AG09309 (cell line): ENCODE data around the gene CILP2.

Experiments
- DNase-seq: peaks from one replicate; pipeline ENCODE4 v3.0.0-alpha.2; 2010; ENCODE audit warnings: low read depth
- H3K4me3 ChIP-seq: 2 replicates; pipeline ENCODE4 v1.5.1; 2011; ENCODE audit warnings: mild to moderate bottlenecking, low read depth, low read length, moderate library complexity; ENCODE audit not compliant: control insufficient read depth
- TF ChIP-seq, protein P1 (sequence below): IDR thresholded peaks from 2 replicates; pipeline ENCODE4 v1.5.1; 2011; ENCODE audit warnings: mild to moderate bottlenecking, low read depth, low read length, inconsistent platforms; ENCODE audit not compliant: insufficient read depth, control insufficient read depth; ENCODE audit errors: missing control alignments

Gene CILP2

DNA sequence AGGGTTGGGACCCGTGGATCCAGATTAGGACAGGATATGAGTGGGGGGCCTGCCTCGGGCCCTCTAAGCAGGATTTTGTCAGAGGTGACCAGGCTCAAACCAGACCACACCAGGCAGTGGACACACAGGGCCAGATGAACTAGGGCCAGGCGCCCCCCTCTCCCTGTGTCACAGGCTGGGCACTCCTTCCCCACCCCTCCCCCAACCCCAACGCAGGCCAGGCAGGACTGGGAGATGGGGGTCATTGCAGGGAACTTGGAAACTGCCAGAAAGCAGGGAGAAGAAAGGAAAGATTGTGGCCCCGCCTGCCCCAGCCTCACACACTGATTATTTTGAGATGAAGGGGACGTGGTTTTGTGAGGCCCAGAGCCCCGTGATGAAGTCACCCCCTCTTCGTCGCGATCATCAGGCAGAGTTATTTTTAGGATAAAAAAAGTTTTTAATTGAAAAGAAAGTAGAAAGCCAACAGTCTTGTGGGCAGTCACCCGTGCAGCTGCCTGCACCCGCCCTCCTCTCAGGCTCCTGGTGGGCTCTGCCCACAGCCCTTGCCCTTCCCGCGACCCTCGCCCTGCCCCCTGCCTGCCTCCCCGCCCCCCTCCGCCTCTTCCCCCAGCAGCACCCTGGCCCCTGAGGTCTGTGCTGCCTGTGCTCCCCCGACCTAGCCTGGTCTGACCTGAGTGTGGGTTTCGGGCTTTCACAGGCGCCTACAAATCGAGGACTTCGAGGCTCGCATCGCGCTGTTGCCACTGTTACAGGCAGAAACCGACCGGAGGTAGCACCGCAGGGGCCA lies 11.3 kb upstream of the CILP2 start:
- H3K4me3 ChIP-seq, result no peak overlapping the region
- TF ChIP-seq, protein P1, sequence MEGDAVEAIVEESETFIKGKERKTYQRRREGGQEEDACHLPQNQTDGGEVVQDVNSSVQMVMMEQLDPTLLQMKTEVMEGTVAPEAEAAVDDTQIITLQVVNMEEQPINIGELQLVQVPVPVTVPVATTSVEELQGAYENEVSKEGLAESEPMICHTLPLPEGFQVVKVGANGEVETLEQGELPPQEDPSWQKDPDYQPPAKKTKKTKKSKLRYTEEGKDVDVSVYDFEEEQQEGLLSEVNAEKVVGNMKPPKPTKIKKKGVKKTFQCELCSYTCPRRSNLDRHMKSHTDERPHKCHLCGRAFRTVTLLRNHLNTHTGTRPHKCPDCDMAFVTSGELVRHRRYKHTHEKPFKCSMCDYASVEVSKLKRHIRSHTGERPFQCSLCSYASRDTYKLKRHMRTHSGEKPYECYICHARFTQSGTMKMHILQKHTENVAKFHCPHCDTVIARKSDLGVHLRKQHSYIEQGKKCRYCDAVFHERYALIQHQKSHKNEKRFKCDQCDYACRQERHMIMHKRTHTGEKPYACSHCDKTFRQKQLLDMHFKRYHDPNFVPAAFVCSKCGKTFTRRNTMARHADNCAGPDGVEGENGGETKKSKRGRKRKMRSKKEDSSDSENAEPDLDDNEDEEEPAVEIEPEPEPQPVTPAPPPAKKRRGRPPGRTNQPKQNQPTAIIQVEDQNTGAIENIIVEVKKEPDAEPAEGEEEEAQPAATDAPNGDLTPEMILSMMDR, result no peak
- DNase-seq, result no peak

DNA sequence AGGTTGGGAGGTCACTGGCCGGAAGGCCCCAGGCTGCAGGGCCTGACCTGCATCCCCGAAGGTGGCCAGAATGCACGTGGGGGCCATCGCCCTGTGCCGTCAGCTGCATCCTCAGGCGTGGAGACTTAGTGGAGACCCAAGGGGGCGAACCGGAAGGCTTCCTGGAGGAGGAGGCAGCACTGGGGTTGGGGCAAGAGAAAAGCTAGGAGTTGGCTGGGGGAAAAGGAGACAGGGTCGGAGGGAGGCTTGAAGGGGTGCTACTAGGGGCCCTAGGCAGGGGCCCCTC lies 10.8 kb upstream of the CILP2 start:
- no peak for DNase-seq
- TF ChIP-seq, protein P1, result no peak
- H3K4me3 ChIP-seq, result no peak overlapping the region

DNA sequence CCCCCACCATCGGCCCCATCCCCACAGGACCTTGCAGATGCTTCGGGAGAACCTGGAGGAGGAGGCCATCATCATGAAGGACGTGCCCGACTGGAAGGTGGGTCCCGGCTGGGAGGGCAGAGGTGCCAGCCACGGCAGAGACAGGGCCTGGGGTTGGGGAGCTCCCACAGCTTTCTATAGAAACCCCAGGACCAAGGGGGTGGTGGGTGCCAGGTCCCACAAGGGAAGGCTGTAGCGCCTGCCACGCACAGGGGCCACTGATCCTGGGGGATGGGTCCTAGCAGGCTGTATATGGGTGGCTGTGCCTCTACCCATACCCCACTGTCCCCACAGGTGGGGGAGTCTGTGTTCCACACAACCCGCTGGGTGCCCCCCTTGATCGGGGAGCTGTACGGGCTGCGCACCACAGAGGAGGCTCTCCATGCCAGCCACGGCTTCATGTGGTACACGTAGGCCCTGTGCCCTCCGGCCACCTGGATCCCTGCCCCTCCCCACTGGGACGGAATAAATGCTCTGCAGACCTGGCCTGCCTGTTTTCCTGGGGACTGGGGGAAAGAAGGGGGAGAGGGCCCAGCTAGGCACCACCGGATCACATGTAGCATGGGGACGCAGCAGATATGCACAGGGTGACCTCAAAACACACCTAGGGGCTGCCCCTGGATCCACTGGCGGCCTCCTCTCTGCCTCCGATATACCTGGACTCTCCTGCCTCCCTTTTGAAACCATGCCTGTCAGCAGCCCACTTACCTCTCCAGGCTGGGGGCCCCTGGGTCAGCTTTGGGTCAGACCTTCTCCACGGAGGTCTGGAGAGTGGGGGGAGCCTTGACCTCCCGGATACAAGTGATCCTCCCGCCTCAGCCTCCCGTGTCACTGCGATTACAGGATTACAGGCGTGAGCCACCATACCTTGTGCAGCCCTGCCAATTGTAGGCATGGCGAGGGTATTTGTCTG lies 10.1 kb upstream of the CILP2 start:
- no peak overlapping the region for H3K4me3 ChIP-seq
- TF ChIP-seq, protein P1, result no peak
- no peak for DNase-seq

DNA sequence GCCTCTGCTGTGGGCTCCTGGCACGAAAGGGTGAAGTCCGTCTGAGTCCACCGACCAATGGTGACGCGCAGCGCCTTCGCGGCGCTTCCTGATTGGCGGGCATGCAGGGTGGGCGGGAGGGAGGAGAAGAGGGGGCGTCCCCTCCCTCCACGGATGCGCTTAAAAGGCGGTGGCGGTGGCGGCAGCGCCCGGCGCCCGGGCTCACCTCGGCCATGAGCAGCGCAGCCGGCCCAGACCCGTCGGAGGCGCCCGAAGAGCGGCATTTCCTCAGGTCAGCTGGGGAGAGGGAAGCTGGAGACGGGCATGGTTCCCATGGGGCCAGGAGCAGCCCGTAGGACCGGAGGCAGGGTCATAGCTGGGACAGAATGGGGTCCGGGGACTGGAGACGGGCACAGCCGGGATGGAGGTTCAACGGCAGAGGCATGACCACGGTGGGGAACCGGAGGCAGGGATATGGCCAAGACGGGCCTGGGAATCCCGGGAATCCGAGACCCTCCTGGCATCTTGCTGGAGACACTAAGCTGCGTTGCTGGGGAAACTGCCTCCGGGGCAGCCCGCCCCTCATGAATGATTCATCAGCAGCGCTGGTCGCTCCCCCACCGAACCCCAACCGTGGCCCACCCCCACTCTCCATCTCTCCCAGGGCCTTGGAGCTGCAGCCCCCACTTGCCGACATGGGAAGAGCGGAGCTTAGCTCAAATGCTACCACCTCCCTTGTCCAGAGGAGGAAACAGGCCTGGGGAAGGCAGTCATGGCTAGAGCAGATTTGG lies 9.2 kb upstream of the CILP2 start, which contains the start of gene YJEFN3:
YJEFN3 (plus strand) TSS at position 191 of the 770 bp plus-strand sequence; CDS start at position 213, 22 bp downstream.
- TF ChIP-seq, protein P1, result no peak
- H3K4me3 ChIP-seq, result no peak within 1 kb of the TSS
- no peak for DNase-seq

DNA sequence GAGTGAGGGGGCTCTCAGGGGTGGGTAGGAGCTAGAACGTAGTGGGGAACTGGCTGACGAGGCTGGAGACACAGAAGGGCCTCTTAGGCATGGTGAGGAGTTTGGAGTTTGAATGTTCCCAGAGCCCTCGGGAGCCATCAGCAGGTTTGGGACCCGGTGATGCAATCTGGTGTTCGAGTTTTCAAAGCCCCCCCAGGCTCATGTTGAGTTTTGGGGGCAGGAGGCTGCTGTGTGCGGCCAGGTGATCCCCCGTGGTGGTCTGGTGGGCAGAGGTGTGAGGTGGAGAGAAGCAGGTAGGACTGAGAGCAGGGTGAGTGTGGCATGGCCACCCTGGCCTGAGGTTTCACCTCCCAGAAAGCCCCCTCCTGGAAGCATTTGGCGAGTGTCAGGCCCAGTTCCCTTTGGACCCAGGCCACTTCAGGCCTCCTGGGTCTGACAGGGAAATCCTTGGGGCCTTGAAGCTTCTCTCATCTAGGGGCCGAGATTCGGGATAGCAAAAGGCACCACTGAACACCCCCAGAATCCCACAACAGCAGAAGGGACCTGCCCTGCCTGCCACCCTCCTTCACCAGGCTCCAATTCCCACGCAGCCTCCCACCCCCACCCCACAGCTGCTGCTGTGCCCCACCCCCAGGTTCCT lies 8.2 kb upstream of the CILP2 start:
- TF ChIP-seq, protein P1, result no peak
- DNase-seq, result no peak

DNA sequence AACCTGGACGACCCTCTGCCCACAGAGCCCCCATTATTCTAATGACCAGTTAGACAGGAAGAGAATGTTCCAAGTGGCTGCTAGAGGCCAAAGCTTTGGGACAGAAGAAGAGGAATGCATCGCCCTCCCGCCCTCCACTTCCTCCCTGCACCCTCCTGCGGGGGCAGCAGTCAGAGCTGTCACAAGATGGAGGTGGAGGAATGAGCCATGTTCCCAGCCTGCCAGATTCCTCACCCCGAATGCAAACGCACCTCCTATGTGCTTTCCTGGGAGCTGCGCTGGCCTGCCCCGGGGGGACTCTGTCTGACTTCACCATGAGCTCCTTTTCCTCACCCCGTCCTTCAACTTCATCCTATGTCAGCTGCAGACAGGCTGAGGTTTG lies 7.7 kb upstream of the CILP2 start:
- no peak overlapping the region for H3K4me3 ChIP-seq
- no peak for DNase-seq
- TF ChIP-seq, protein P1, result no peak

More for the DNA sequence above, 8.2 kb upstream of the CILP2 start:
- no peak overlapping the region for H3K4me3 ChIP-seq
